Subcutaneous preadipocyte (primary cell): ENCODE data around the gene GANC. TPM values are rescaled to one million over a fixed set of nuclear protein-coding genes. Genes with fewer than 3 reads are reported as not detected.

Source experiments
- total RNA-seq: library from RNA; depleted of rRNA; stranded (reverse); fragments of >200 nt; gene quantifications from 2 replicates; pipeline ENCODE4 v1.2.3, GENCODE V29; 2012

GANC gene
- 17.6 and 19.7 TPM in 2 replicates for total RNA-seq

GRCh38 chr15:42272939-42273899, at the start of gene GANC, which contains the start of gene TMEM87A:
TSS of gene GANC (plus strand) at chr15:42273201. CDS start at chr15:42274482, 1,281 bp downstream.
TSS of gene TMEM87A (minus strand) at chr15:42273433. CDS start at chr15:42273398, 35 bp downstream.

GRCh38 chr15:42359249-42359648, 86.2 kb downstream of the GANC start, which contains the start of gene CAPN3:
TSS of gene CAPN3 (plus strand) at chr15:42359501. CDS start at chr15:42359806, 305 bp downstream.

Other genes starting within 250 kb of the GANC start
- not detected in 2 replicates for gene PLA2G4D, start 178.6 kb upstream of the GANC start, total RNA-seq
- gene PLA2G4F, start 116.6 kb upstream of the GANC start, total RNA-seq, result not detected in 2 replicates
- 42.3 and 42.4 TPM in 2 replicates for gene VPS39, start 64.9 kb upstream of the GANC start, total RNA-seq
- gene TMEM87A, start 232 bp downstream of the GANC start, total RNA-seq, result 43.4 and 51.0 TPM in 2 replicates
- 1.2 and 1.5 TPM in 2 replicates for gene CAPN3, start 86.3 kb downstream of the GANC start, total RNA-seq
- 77.2 and 103 TPM in 2 replicates for gene ZNF106, start 217.9 kb downstream of the GANC start, total RNA-seq
- gene SNAP23, start 222.4 kb downstream of the GANC start, total RNA-seq, result 57.0 and 61.6 TPM in 2 replicates